Activated naive CD4-positive, alpha-beta T cell treated with anti-CD3 and anti-CD28 coated beads, Interleukin-2, amount 50 U/mL, for 72 hours (primary cell): ENCODE results near the gene ACTMAP. TPM values are rescaled to one million over a fixed set of nuclear protein-coding genes. Genes with fewer than 3 reads are reported as not detected.
"Not testable (repeated sequence)": the region's sequence is repeated elsewhere in the genome, so short reads cannot be mapped to it uniquely, and the experiment has no call there.

Experiments
- ATAC-seq, 2 donors: fragments of 150-1000 bp; cut with Tn5 transposase; 2 replicates each; pipeline ENCODE4 v1.10.0; 2021; ENCODE audit warnings: mild to moderate bottlenecking in 2 of 2, moderate library complexity in 2 of 2
- DNase-seq, 2 donors: peaks; one replicate each; pipeline ENCODE4 v3.0.0; 2021 to 2022; ENCODE audit warnings: low spot score in 2 of 2
- H3K27ac Mint-ChIP-seq, 2 donors: one replicate each; pipeline ENCODE4 v1.8.0; 2022; ENCODE audit warnings: mild to moderate bottlenecking in 2 of 2, mixed read lengths in 2 of 2
- H3K36me3 Mint-ChIP-seq, 2 donors: one replicate each; pipeline ENCODE4 v1.8.0; 2022; ENCODE audit warnings: mixed read lengths in 2 of 2
- H3K9me3 Mint-ChIP-seq, 2 donors: one replicate each; pipeline ENCODE4 v1.8.0; 2022; ENCODE audit warnings: mixed read lengths in 2 of 2
- total RNA-seq, 2 donors: library from RNA; stranded (reverse); gene quantifications; one replicate each; pipeline ENCODE4 v1.2.3, GENCODE V29; 2022

ACTMAP gene
- total RNA-seq, 2 donors from 2014 or later: 21.4 to 23.2 TPM

DNA sequence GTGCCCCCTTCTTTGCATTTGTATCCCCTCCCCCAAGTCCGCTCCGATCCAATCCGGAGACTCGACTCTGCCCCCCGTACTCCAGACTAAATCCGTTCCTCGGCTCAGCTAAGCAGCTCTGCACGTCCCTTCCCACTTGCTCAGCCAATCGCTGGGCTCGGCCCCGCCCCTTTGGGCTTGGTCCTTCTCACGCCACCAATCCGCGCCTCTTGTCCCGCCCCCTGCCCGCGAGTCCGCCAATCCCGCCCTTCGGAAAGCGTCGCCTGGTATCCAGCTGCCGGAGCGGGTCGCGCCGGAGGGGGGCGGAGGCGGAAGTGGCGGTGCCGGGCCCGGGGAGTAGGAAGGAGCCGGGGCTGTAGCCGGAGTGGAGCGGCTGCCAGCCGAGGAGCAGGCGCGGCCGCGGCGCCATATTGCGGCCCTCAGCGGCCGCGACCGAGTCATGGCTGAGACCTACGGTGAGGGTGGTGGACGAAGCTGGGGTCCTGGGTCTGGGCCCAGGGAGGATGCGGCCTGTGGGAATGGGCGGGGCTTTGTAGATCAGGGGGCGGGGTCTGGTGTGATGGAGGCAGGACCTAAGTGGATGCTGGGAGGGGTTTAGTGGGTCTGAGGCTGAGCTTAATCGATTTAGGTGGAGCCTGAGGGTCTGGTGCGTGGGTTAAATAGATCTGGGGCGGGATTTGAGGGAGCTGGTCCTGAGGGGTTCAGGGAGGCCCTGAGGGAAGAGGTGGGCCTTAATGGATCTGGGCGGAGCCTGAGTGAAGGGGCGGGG, 27.8 kb upstream of the ACTMAP start, which contains the start of gene RAB4B:
RAB4B (plus strand) TSS at position 311 of the 769 bp plus-strand sequence; CDS start at position 440, 129 bp downstream.
- Mint-ChIP-seq H3K27ac (peak within 1 kb of the TSS; percentile 96 to 98), H3K36me3 (no peaks in the 10 kb centered on the region), H3K9me3 (no peaks in the 10 kb centered on the region)
- ATAC-seq (peak; percentile 78 to 83), DNase-seq (peak; percentile 100)

DNA sequence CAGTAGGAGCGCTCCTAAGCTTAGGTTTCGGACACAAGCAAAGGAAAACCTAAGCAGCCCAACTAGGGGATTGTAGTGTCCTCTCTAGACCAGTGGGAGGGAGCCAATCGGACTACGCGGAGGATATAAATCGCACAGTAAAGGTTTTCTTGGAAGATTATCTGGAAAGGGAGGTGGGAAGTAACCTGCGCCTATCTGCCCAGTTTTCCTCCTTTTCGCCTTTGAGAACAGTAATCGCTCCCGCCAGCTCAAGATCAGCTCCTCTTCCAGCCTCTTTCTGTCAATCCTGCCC, 27.3 kb upstream of the ACTMAP start:
- Mint-ChIP-seq H3K27ac (peak overlapping the region; percentile 96 to 98), H3K9me3 (no peaks in the 10 kb centered on the region), H3K36me3 (no peaks in the 10 kb centered on the region)
- ATAC-seq (no peak), DNase-seq (no peak)

DNA sequence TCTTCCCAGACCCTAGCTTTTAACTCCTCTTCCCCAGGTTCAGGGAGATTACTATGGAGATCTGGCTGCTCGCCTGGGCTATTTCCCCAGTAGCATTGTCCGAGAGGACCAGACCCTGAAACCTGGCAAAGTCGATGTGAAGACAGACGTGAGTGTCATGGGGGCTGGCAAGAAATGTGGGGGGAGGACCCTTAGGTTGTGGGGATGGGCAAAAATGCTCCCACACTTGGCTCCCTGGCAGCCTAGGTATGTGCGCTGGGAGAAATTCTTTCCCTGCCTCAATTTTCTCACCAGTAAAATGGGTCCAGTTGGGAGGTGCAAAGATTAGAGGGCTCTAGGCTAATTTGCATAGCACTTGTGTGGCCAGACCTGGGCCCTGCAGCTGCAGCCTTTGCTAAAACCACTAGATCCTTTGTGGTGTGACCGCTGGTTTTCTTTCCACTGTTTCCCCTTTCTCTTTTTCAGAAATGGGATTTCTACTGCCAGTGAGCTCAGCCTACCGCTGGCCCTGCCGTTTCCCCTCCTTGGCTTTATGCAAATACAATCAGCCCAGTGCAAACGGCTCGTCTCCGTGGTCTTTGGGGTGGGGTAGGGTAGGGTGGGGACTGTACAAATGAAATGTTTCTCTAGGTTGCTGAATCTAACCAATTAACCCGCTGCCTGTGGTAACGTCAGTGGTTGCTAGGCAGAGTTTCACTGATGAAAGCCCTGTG, 26.8 kb upstream of the ACTMAP start:
- Mint-ChIP-seq H3K36me3 (no peaks in the 10 kb centered on the region), H3K9me3 (no peaks in the 10 kb centered on the region), H3K27ac (peak overlapping the region; percentile 96 to 98)
- peak; percentile 84 to 94 for DNase-seq
- ATAC-seq: peak; percentile 66 to 73

DNA sequence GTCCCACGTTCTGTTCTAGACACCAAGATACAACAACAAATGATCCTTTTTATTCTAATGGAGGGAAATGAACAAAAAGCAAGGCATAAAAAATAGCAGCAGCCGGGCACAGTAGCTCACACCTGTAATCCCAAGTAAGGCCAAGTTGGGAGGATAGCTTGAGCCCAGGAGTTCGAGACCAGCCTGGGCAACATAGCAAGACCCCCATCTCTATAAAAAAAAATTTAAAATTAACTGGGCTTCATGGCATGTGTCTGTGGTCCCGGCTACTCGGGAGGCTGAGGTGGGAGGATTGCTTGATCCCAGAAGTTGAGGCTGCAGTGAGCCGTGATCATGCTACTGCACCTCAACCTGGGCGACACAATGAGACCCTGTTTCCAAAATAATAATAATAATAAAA, 26.1 kb upstream of the ACTMAP start:
- no peak for DNase-seq
- Mint-ChIP-seq H3K9me3 (no peaks in the 10 kb centered on the region), H3K36me3 (no peaks in the 10 kb centered on the region), H3K27ac (peak overlapping the region in 1 of 2 donors; percentile 26)
- no peak for ATAC-seq

DNA sequence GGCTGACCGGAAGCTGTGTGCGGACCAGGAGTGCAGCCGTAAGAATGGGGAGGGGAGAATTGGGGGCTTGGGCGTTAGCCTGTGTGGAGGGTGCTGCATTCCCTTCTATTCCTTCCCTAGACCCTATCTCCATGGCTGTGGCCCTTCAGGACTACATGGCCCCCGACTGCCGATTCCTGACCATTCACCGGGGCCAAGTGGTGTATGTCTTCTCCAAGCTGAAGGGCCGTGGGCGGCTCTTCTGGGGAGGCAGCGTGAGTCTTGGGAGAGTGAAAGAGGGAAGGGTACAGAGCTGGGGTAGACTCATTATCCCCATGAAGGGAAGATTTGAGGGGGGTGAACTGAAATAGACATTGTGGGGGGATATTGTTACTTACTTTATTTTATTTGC, 25.4 kb upstream of the ACTMAP start:
- H3K9me3 Mint-ChIP-seq: peaks cover 0 to 3% of the 10 kb centered on the region in 2 donors

GRCh38 chr19:40774916-40775631, 24.8 kb upstream of the ACTMAP start, which contains the start of gene MIA:
MIA (plus strand) TSS chr19:40775521; CDS start chr19:40775543, 22 bp downstream.
- no peak for ATAC-seq
- H3K36me3 Mint-ChIP-seq: peaks cover 7 to 8% of the 10 kb centered on the region in 2 donors
- H3K27ac Mint-ChIP-seq: no peak within 1 kb of the TSS
- peaks cover 0 to 3% of the 10 kb centered on the region in 2 donors for H3K9me3 Mint-ChIP-seq
- no peak for DNase-seq

More for the DNA sequence above, 25.4 kb upstream of the ACTMAP start:
- DNase-seq (no peak), ATAC-seq (no peak)
- Mint-ChIP-seq H3K36me3 (peaks cover 4 to 5% of the 10 kb centered on the region in 2 donors), H3K27ac (no peak overlapping the region)

DNA sequence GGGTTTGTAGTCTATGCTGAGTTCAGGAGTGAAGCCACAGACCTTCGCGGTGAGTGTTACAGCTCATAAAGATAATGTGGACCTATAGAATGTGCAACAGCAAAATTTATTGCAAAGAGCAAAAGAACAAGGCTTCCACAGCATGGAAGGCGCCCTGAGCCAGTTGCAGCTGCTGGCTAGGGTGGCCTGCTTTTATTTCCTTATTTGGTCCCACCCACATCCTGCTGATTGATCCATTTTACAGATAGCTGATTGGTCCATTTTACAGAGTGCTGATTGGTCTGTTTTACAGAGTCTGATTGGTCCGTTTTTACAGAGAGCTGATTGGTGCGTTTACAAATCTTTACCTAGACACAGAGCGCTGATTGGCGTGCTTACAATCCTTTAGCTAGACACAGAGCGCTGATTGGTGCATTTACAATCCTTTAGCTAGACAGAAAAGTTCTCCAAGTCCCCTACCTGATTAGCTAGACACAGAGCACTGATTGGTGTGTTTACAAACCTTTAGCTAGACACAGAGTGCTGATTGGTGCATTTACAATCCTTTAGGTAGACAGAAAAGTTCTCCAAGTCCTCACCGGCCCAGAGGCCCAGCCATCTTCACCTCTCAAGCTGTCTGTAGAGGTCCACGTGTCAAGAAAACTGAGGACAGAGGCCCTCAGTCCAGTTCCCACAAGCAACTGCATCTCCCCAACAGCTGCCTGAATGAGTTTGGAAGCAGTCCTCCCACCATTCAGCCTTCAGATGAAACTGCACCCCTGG, 21.0 kb upstream of the ACTMAP start:
- H3K27ac Mint-ChIP-seq, H3K9me3 Mint-ChIP-seq, DNase-seq: not testable (repeated sequence)
- H3K36me3 Mint-ChIP-seq: peaks cover 8 to 12% of the 10 kb centered on the region in 2 donors
- ATAC-seq: peak in 1 of 2 donors; percentile 45

- DNase-seq (no peak), ATAC-seq (no peak)
- H3K27ac Mint-ChIP-seq: no peak overlapping the region
- H3K9me3 Mint-ChIP-seq: peaks cover 0 to 3% of the 10 kb centered on the region in 2 donors
- peaks cover 25 to 34% of the 10 kb centered on the region in 2 donors for H3K36me3 Mint-ChIP-seq
Observed at GRCh38 chr19:40768869-40769268, 18.6 kb upstream of the ACTMAP start.

DNA sequence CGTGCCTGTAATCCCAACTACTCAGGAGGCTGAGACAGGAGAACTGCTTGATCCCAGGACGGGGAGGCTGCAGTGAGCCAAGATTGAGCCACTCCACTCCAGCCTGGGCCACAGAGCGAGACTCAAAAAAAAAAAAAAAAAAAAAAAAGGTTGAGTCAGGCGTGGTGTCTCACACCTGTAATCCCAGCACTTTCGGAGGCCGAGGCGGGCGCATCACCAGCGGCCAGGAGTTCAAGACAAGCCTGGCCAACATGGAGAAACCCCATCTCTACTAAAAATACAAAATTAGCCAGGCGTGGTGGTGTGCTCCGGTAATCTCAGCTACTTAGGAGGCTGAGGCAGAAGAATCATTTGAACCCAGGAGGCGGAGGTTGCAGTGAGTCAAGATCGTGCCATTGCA, 16.1 kb upstream of the ACTMAP start:
- peaks cover 44 to 57% of the 10 kb centered on the region in 2 donors for H3K36me3 Mint-ChIP-seq
- ATAC-seq: peak in 1 of 2 donors; percentile 27
- not testable (repeated sequence) for DNase-seq, H3K9me3 Mint-ChIP-seq, H3K27ac Mint-ChIP-seq

- Mint-ChIP-seq H3K36me3 (peaks cover 41 to 64% of the 10 kb centered on the region in 2 donors), H3K27ac (peak overlapping the region; percentile 24 to 80), H3K9me3 (no peaks in the 10 kb centered on the region)
- ATAC-seq: no peak
- no peak for DNase-seq
Observed at GRCh38 chr19:40763963-40764362, 13.7 kb upstream of the ACTMAP start.

DNA sequence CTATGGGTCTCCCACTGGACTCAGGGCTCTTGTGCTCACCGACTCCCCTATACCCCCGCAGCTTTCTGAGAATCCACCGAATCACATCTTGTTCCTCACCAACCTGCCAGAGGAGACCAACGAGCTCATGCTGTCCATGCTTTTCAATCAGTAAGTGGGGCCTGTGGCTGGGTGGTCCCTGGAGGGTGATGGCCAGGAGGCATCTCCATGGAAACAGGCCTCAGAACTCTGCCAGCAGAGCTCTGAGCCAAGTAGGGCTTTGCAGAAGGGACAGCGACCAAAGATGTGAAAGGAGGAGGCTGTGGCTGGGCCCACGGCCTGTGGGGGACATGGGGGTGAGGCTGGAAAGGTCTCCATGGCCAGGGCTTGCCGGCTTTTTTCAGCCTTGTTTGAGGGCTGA, 13.2 kb upstream of the ACTMAP start:
- H3K9me3 Mint-ChIP-seq: no peaks in the 10 kb centered on the region
- peak overlapping the region; percentile 24 to 80 for H3K27ac Mint-ChIP-seq
- peaks cover 41 to 65% of the 10 kb centered on the region in 2 donors for H3K36me3 Mint-ChIP-seq
- no peak for DNase-seq
- ATAC-seq: no peak

DNA sequence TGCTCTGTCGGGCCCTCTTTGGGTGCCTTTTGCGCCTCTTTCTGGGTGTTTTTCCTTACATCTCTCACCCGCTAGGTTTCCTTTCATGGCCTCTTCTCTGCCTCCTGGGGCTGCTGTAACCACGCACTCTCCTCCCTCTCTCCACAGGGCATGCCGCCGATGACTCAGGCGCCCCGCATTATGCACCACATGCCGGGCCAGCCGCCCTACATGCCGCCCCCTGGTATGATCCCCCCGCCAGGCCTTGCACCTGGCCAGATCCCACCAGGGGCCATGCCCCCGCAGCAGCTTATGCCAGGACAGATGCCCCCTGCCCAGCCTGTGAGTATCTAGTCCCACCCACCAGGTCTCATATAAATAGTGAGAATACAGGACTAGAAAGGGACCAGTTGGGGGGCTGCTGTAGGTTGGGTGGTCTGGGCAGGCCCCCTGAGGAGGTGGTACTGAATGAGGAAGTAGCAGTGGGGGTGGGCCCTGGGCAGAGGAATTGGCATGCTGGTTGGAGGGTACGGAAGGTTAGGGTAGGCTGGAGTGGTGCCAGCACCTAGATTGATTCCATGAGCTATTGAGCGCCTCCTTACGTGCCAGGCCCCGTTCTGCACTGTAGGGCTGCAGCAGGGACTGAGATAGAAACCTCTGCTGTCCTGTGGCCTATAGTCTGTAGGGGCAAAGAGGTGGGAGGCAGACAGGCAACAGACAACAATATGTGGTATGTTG, 12.6 kb upstream of the ACTMAP start:
- Mint-ChIP-seq H3K36me3 (peaks cover 46 to 69% of the 10 kb centered on the region in 2 donors), H3K27ac (peak overlapping the region; percentile 70 to 88), H3K9me3 (no peaks in the 10 kb centered on the region)
- DNase-seq (no peak), ATAC-seq (no peak)

DNA sequence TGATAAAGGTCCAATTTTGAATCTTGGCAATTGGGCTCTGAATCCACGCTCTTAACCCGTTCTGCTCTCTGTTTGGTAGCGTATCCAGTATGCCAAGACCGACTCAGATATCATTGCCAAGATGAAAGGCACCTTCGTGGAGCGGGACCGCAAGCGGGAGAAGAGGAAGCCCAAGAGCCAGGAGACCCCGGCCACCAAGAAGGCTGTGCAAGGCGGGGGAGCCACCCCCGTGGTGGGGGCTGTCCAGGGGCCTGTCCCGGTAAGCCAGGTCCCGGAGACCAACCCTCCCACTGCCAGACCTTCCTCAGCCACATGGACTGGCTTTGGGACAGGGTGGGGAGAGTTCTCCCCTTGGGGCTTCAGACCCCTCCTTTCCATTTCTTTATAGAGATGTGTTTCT, 9.1 kb upstream of the ACTMAP start:
- Mint-ChIP-seq H3K27ac (peak overlapping the region in 1 of 2 donors; percentile 34), H3K9me3 (no peaks in the 10 kb centered on the region), H3K36me3 (peaks cover 54 to 75% of the 10 kb centered on the region in 2 donors)
- ATAC-seq (no peak), DNase-seq (no peak)

GRCh38 chr19:40758491-40758890, 8.2 kb upstream of the ACTMAP start:
- Mint-ChIP-seq H3K27ac (no peak overlapping the region), H3K36me3 (peaks cover 49 to 70% of the 10 kb centered on the region in 2 donors), H3K9me3 (no peaks in the 10 kb centered on the region)
- DNase-seq (no peak), ATAC-seq (no peak)

DNA sequence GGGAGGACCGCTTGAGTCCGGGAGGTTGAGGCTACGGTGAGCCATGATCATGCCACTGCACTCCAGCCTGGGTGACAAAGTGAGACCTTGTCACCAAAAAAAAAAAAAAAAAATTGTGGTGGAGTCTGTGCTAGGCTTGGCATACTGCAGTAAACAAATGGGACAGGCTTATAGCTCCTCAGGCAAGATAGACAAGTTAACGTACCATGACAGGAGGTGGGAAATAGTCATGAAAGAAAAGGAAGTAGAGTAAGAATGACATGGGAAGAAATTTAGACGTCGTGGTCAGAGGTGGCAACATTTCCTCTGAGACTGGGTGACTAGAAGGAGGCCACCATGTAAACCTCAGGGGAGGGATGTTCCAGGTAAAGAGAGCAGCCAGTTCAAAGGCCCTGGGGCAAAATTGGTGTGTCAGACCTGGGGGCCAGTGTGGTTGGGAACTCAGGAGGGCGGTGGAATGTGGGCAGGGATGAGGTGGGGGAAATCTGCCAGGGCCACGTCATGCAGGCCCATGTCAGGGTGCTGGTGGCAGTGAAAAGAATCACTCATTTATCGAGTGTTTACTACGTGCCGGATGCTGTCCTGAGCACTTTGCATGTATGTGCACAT, 6.3 kb upstream of the ACTMAP start:
- ATAC-seq (peak in 1 of 2 donors; percentile 44), DNase-seq (no peak)
- H3K36me3 Mint-ChIP-seq: peaks cover 49 to 66% of the 10 kb centered on the region in 2 donors

More for the DNA sequence above, 6.3 kb upstream of the ACTMAP start:
- Mint-ChIP-seq H3K27ac (peak overlapping the region; percentile 32 to 87), H3K9me3 (no peaks in the 10 kb centered on the region)
